MM.1S (cell line): Measurements from ENCODE around the gene TMEM176A.

ENCODE experiments used
- DNase-seq: peaks from one replicate; pipeline ENCODE4 v3.0.0-alpha.2; 2015
- H2AFZ ChIP-seq: fragments of 300-600 bp; sonication (generic); 2 replicates; pipeline ENCODE4 v1.6.0; 2016; ENCODE audit warnings: antibody characterized with exemption, low read length
- H3F3A ChIP-seq: fragments of 300-600 bp; sonication (generic); 2 replicates; pipeline ENCODE4 v1.6.1; 2016; ENCODE audit warnings: mild to moderate bottlenecking, antibody characterized with exemption, low read length, moderate library complexity, mixed read lengths; ENCODE audit not compliant: insufficient read depth
- H3K27ac ChIP-seq: fragments of 300-600 bp; sonication (generic); 2 replicates; pipeline ENCODE4 v1.5.1; 2016; ENCODE audit warnings: mild to moderate bottlenecking, low read length
- H3K27me3 ChIP-seq: fragments of 300-600 bp; sonication (generic); replicated peaks from 2 replicates; pipeline ENCODE4 v1.6.0; 2016; ENCODE audit warnings: low read length; ENCODE audit not compliant: insufficient read depth
- H3K36me3 ChIP-seq: fragments of 300-600 bp; sonication (generic); replicated peaks from 2 replicates; pipeline ENCODE4 v1.6.1; 2016; ENCODE audit warnings: mild to moderate bottlenecking, low read length, mixed read lengths; ENCODE audit not compliant: insufficient read depth
- H3K4me1 ChIP-seq: fragments of 300-600 bp; sonication (generic); 2 replicates; pipeline ENCODE4 v1.6.1; 2016; ENCODE audit warnings: low read length, mixed read lengths
- H3K4me2 ChIP-seq: fragments of 300-600 bp; sonication (generic); 2 replicates; pipeline ENCODE4 v1.6.0; 2016; ENCODE audit warnings: low read depth, low read length
- H3K4me3 ChIP-seq: fragments of 300-600 bp; sonication (generic); 2 replicates; pipeline ENCODE4 v1.5.1; 2016; ENCODE audit warnings: low read length, mixed read lengths
- H3K79me2 ChIP-seq: fragments of 300-600 bp; sonication (generic); 2 replicates; pipeline ENCODE4 v1.6.1; 2016; ENCODE audit warnings: mixed run types, low read length, mixed read lengths
- H3K9ac ChIP-seq: fragments of 300-600 bp; sonication (generic); 2 replicates; pipeline ENCODE4 v1.6.1; 2016; ENCODE audit warnings: low read length, mixed read lengths
- H3K9me2 ChIP-seq: fragments of 300-600 bp; sonication (generic); replicated peaks from 2 replicates; pipeline ENCODE4 v1.6.1; 2016; ENCODE audit warnings: mild to moderate bottlenecking, low read length, mixed read lengths; ENCODE audit not compliant: insufficient read depth
- H3K9me3 ChIP-seq: fragments of 300-600 bp; sonication (generic); replicated peaks from 2 replicates; pipeline ENCODE4 v1.6.1; 2016; ENCODE audit warnings: mild to moderate bottlenecking, low read length, mixed read lengths; ENCODE audit not compliant: insufficient read depth
- H4K20me1 ChIP-seq: fragments of 300-600 bp; sonication (generic); 2 replicates; pipeline ENCODE4 v1.6.1; 2016; ENCODE audit warnings: mild to moderate bottlenecking, low read length, moderate library complexity, mixed read lengths; ENCODE audit not compliant: insufficient read depth
- EZH2 ChIP-seq: fragments of 300-600 bp; sonication (generic); optimal IDR thresholded peaks from 2 replicates; pipeline ENCODE3; 2017; ENCODE audit warnings: low read depth, mild to moderate bottlenecking, antibody characterized with exemption, low read length, mixed read lengths
- EZH2phosphoT487 ChIP-seq: fragments of 300-600 bp; sonication (generic); IDR thresholded peaks from 2 replicates; pipeline ENCODE4 v1.6.1; 2018; ENCODE audit warnings: antibody characterized with exemption, low read length
- TF ChIP-seq, protein P1 (sequence below): fragments of 300-600 bp; sonication (generic); IDR thresholded peaks from 2 replicates; pipeline ENCODE4 v1.5.1; 2016; ENCODE audit warnings: antibody characterized with exemption, low read length, mixed read lengths

The TMEM176A gene, protein sequence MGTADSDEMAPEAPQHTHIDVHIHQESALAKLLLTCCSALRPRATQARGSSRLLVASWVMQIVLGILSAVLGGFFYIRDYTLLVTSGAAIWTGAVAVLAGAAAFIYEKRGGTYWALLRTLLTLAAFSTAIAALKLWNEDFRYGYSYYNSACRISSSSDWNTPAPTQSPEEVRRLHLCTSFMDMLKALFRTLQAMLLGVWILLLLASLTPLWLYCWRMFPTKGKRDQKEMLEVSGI

DNA sequence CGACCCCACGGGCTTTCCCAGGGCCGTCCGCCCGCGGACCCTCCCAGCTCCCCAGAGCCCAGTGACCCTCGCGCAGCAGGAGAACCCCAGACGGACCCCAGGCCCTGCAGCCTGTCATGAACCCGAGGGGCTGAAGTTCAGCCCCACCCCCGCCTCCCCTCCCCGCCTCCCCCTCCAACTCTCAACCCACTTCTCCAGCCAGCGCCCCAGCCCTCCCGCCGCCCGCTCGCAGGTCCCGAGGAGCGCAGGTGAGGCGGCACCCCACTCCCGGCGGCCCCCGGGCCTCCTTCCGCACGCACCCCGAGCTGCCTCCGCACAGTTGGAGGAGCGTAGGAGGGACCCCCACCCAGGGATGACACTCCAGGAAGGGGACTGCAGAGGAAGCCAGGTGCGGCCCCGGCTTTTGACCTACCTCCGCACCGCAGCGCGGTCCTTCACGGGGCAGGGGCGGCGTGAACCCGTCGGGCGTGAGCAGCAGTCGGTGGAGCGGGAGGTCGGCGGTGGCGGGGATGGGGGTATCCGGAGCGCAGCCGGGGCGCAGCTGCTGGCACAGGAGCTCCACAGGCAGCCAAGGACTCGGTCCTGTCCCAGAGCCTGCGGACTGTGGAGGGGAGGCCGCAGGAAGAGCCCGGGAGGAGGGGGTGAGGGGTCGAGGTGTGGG, at the start of gene TMEM176A:
Gene TMEM176A (plus strand): TSS at position 189 of the 661 bp plus-strand sequence. CDS start 782 bp downstream, outside the sequence.
- Histone ChIP-seq H3K9me2 (no peaks in the 10 kb centered on the region), H3F3A (no peaks in the 10 kb centered on the region), H4K20me1 (no peaks in the 10 kb centered on the region), H3K9me3 (no peaks in the 10 kb centered on the region), H3K4me1 (no peaks in the 10 kb centered on the region), H3K4me2 (no peak within 1 kb of the TSS), H3K27ac (no peak within 1 kb of the TSS), H3K79me2 (no peaks in the 10 kb centered on the region), H3K9ac (no peak within 1 kb of the TSS), H3K27me3 (peaks cover 34% of the 10 kb centered on the region), H3K36me3 (no peaks in the 10 kb centered on the region), H2AFZ (no peak within 1 kb of the TSS), H3K4me3 (no peak within 1 kb of the TSS)
- no peak for DNase-seq
- TF ChIP-seq EZH2phosphoT487 (no peak), EZH2 (no peak)
- TF ChIP-seq, protein P1, sequence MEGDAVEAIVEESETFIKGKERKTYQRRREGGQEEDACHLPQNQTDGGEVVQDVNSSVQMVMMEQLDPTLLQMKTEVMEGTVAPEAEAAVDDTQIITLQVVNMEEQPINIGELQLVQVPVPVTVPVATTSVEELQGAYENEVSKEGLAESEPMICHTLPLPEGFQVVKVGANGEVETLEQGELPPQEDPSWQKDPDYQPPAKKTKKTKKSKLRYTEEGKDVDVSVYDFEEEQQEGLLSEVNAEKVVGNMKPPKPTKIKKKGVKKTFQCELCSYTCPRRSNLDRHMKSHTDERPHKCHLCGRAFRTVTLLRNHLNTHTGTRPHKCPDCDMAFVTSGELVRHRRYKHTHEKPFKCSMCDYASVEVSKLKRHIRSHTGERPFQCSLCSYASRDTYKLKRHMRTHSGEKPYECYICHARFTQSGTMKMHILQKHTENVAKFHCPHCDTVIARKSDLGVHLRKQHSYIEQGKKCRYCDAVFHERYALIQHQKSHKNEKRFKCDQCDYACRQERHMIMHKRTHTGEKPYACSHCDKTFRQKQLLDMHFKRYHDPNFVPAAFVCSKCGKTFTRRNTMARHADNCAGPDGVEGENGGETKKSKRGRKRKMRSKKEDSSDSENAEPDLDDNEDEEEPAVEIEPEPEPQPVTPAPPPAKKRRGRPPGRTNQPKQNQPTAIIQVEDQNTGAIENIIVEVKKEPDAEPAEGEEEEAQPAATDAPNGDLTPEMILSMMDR = no peak

DNA sequence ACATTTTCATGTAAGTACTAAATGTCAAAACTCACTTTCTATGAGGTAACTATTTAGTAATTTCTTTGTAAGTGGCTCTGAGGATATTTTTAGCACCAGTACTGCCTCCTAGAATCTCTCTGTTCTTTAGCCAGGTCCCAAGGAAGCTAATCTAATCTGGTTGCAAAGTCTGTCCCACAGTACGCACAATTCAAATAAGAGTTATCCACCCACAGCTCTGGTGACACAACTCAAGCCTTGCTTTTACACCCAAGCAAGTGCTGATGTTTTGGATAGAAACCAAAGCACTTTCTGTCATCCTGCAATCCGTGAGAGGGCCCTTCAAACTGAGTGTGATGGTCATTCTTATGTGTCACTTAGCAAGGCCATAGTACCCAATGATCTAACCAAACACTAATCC, 48.9 kb upstream of the TMEM176A start:
- TF ChIP-seq EZH2phosphoT487 = no peak
- TF ChIP-seq EZH2 = no peak
- TF ChIP-seq, protein P1 = no peak
- no peaks in the 10 kb centered on the region for H3K79me2 ChIP-seq
- H4K20me1 ChIP-seq = no peaks in the 10 kb centered on the region
- no peaks in the 10 kb centered on the region for H3K27me3 ChIP-seq
- H3K4me1 ChIP-seq = no peaks in the 10 kb centered on the region
- no peaks in the 10 kb centered on the region for H3K9me2 ChIP-seq
- H2AFZ ChIP-seq = no peak overlapping the region
- H3K4me2 ChIP-seq = no peak overlapping the region
- no peak overlapping the region for H3K27ac ChIP-seq
- no peak for DNase-seq
- H3K36me3 ChIP-seq = no peaks in the 10 kb centered on the region
- no peaks in the 10 kb centered on the region for H3F3A ChIP-seq
- H3K9me3 ChIP-seq = no peaks in the 10 kb centered on the region
- H3K4me3 ChIP-seq = no peak overlapping the region
- H3K9ac ChIP-seq = no peak overlapping the region

DNA sequence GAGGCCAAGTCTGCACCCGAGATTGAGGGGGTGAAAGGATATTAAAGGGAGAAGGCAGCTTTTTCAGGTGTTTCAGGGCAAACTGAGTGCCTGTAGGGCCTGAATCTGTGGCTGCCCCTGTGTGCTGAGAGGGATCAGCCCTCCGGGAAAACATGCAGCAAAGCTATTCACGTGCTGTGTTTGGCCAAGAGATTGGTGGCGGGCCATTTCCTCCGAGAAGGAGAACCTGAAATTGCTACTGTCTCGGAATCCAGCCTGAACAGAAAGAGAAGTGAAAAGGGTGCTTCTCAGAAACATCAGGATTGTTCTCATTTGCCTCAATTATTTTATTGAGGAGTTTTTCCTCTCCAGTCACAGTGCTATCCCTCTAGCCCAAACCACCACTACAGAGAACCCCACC, 47.3 kb upstream of the TMEM176A start:
- no peak for DNase-seq
- no peaks in the 10 kb centered on the region for H3K27me3 ChIP-seq
- H3K9me3 ChIP-seq = no peaks in the 10 kb centered on the region
- H3K36me3 ChIP-seq = no peaks in the 10 kb centered on the region
- no peak overlapping the region for H2AFZ ChIP-seq
- TF ChIP-seq, protein P1 = no peak
- no peak for TF ChIP-seq EZH2phosphoT487
- no peak for TF ChIP-seq EZH2
- no peak overlapping the region for H3K9ac ChIP-seq
- no peaks in the 10 kb centered on the region for H3K9me2 ChIP-seq
- no peak overlapping the region for H3K4me2 ChIP-seq
- no peak overlapping the region for H3K27ac ChIP-seq
- no peak overlapping the region for H3K4me3 ChIP-seq
- no peaks in the 10 kb centered on the region for H3K79me2 ChIP-seq
- no peaks in the 10 kb centered on the region for H3F3A ChIP-seq
- no peaks in the 10 kb centered on the region for H3K4me1 ChIP-seq
- H4K20me1 ChIP-seq = no peaks in the 10 kb centered on the region
